ENCODE measurements around the gene GARNL3. TPM values are rescaled to one million over a fixed set of nuclear protein-coding genes. Genes with fewer than 3 reads are reported as not detected.

Gene GARNL3
- total RNA-seq, 1 donor from 2014 or later: 21.4 TPM

DNA sequence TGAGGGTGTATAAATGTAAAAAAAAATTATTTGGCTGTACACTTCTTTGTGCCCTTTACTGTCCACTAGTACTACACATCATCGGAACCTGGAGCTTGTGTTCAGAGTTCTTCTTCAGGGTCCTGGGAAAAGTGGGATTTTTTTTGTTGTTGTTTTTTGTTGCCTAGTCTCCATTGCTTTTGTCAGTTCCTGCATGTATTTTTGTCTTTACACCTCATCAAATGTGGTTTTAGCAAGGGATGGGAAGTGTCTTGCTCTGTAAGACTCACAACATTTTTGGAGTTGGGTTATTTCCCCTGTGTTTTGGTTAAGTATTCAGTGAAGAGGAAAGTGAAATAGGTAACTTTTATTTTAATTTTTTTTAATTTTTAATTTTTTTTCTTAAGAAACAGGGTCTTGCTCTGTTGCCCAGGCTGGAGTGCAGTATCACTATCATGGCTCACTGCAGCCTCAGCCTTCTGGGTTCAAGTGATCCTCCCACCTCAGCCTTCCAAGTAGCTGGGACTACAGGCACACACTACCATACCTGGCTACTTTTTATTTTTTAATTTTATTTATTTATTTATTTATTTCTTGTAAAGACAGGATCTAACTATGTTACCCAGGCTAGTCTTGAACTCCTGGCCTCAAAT, 40.7 kb downstream of the GARNL3 start:
- Mint-ChIP-seq H3K9me3 (ENCODE audit: low read depth) (no peaks in the 10 kb centered on the region), H3K4me3 (ENCODE audit: low read depth) (no peak overlapping the region), H3K27ac (no peak overlapping the region), H3K27me3 (no peaks in the 10 kb centered on the region), H3K4me1 (ENCODE audit: low read depth) (peaks cover 30% of the 10 kb centered on the region), H3K36me3 (ENCODE audit: insufficient read depth) (no peaks in the 10 kb centered on the region)
- TF ChIP-seq, protein P1, sequence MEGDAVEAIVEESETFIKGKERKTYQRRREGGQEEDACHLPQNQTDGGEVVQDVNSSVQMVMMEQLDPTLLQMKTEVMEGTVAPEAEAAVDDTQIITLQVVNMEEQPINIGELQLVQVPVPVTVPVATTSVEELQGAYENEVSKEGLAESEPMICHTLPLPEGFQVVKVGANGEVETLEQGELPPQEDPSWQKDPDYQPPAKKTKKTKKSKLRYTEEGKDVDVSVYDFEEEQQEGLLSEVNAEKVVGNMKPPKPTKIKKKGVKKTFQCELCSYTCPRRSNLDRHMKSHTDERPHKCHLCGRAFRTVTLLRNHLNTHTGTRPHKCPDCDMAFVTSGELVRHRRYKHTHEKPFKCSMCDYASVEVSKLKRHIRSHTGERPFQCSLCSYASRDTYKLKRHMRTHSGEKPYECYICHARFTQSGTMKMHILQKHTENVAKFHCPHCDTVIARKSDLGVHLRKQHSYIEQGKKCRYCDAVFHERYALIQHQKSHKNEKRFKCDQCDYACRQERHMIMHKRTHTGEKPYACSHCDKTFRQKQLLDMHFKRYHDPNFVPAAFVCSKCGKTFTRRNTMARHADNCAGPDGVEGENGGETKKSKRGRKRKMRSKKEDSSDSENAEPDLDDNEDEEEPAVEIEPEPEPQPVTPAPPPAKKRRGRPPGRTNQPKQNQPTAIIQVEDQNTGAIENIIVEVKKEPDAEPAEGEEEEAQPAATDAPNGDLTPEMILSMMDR (IDR thresholded peaks at IDR 0.05; ENCODE audit: unreplicated experiment): no peak
- DNase-seq (ENCODE audit: low spot score, unreplicated experiment): no peak

DNA sequence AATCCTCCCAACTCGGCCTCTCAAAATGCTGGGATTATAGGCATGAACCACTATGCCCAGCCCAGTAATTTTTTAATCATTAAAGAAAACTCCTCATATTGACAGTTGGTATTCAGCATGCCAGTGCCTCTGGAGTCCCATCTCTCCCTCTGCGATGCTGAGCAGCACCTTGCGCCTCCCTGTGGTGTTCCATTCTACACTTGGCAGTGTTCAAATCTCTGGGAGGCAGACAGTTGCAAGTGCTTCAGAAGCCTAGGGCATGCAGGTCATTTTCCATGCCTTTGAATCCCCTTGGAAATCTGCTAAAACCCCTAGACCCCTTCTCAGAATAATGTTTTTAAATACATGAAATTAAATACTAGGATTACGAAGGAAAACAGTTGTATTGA, 41.3 kb downstream of the GARNL3 start:
- TF ChIP-seq, protein P1 (IDR thresholded peaks at IDR 0.05; ENCODE audit: unreplicated experiment): no peak
- H3K36me3 Mint-ChIP-seq (ENCODE audit: insufficient read depth): no peaks in the 10 kb centered on the region
- DNase-seq (ENCODE audit: low spot score, unreplicated experiment): no peak
- H3K4me3 Mint-ChIP-seq (ENCODE audit: low read depth): no peak overlapping the region
- H3K27ac Mint-ChIP-seq: no peak overlapping the region
- no peaks in the 10 kb centered on the region for H3K27me3 Mint-ChIP-seq
- H3K4me1 Mint-ChIP-seq (ENCODE audit: low read depth): peaks cover 30% of the 10 kb centered on the region
- H3K9me3 Mint-ChIP-seq (ENCODE audit: low read depth): no peaks in the 10 kb centered on the region

DNA sequence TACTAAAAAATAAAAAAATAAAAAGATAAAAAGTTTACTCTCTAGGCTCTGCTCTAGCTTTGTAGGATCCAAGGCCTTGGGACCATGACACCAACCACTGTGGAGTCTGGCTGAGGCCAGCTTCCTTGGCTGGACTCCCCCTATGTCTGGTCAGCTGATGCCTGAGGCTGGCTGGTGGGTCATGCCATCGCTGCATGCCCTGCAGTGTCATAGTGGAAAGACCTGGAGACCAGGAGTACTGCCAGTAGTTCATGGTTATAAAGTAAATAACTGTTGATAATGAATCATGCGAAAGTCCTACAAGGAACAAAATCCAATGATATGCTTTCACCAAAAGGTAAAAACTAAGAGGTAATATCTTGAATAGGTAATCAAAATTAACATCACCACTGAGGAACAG, 43.2 kb downstream of the GARNL3 start:
- peaks cover 30% of the 10 kb centered on the region for H3K4me1 Mint-ChIP-seq (ENCODE audit: low read depth)
- no peaks in the 10 kb centered on the region for H3K9me3 Mint-ChIP-seq (ENCODE audit: low read depth)
- H3K36me3 Mint-ChIP-seq (ENCODE audit: insufficient read depth): peaks cover 1% of the 10 kb centered on the region
- TF ChIP-seq, protein P1 (IDR thresholded peaks at IDR 0.05; ENCODE audit: unreplicated experiment): no peak
- no peak for DNase-seq (ENCODE audit: low spot score, unreplicated experiment)
- H3K27ac Mint-ChIP-seq: no peak overlapping the region
- no peaks in the 10 kb centered on the region for H3K27me3 Mint-ChIP-seq
- no peak overlapping the region for H3K4me3 Mint-ChIP-seq (ENCODE audit: low read depth)

DNA sequence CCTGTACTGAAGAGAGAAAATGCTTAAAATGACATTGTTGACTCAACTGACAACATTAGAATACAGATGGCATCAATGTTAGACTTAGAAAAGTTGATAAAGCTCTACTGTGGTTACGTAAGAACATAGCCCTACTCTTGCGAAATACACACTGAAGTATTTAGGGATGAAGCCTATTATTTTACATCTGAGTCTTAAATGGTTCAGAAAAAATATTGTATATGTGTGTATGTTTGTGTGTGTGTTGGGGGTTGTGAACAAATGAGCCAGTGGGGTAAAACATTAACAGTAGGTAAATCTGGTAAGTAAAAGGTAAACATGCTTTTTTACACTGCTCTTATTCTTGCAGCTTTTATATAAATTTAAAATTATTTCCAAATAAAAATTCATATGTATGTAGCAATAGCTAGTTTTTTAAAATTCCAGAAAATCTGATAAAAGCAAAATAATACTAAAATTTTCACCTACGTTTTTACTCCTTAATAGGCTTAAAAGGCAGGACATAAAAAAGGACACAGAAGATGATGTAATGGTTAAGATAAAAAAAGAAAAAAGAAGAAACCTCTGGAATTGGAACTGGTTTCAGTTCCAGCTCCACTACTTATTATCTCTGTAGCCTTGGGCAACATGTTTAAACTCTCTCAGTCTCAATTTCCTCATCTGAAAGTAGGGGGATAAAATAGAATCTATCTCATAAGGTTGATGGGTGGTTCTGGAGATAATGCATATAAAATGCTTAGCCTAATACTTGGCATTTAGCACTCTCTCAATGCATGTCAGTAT, 44.3 kb downstream of the GARNL3 start:
- H3K36me3 Mint-ChIP-seq (ENCODE audit: insufficient read depth): peaks cover 3% of the 10 kb centered on the region
- no peaks in the 10 kb centered on the region for H3K27me3 Mint-ChIP-seq
- no peaks in the 10 kb centered on the region for H3K9me3 Mint-ChIP-seq (ENCODE audit: low read depth)
- TF ChIP-seq, protein P1 (IDR thresholded peaks at IDR 0.05; ENCODE audit: unreplicated experiment): no peak
- no peak for DNase-seq (ENCODE audit: low spot score, unreplicated experiment)
- no peak overlapping the region for H3K4me3 Mint-ChIP-seq (ENCODE audit: low read depth)
- H3K27ac Mint-ChIP-seq: no peak overlapping the region
- peaks cover 25% of the 10 kb centered on the region for H3K4me1 Mint-ChIP-seq (ENCODE audit: low read depth)

DNA sequence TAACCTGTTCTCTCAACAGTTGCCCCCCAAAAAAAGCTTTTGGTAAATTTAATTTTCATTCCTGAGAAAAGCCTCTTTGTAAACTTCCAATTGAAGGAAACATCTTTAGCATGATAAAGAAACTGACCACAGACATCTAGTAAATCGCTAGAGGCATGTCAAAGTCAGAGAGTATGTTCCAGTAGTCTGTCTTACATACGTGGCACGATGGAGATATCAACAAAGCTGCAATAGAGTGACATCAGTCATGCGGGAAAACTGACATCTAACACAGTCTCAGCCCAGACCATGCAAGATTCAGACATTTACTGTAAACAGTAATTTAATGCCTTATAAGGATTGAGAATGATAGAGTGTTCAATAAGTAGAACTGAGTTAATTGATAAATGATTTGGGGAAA, 45.1 kb downstream of the GARNL3 start:
- TF ChIP-seq, protein P1 (IDR thresholded peaks at IDR 0.05; ENCODE audit: unreplicated experiment): no peak
- H3K36me3 Mint-ChIP-seq (ENCODE audit: insufficient read depth): peaks cover 5% of the 10 kb centered on the region
- no peaks in the 10 kb centered on the region for H3K27me3 Mint-ChIP-seq
- no peak for DNase-seq (ENCODE audit: low spot score, unreplicated experiment)
- H3K4me1 Mint-ChIP-seq (ENCODE audit: low read depth): peaks cover 22% of the 10 kb centered on the region
- no peak overlapping the region for H3K4me3 Mint-ChIP-seq (ENCODE audit: low read depth)
- H3K27ac Mint-ChIP-seq: no peak overlapping the region
- H3K9me3 Mint-ChIP-seq (ENCODE audit: low read depth): no peaks in the 10 kb centered on the region

Data from progenitor cell of endocrine pancreas (in vitro differentiated cells).